HepG2 (cell line): ENCODE measurements around the gene GRM8.

Experiments used
- EZH2 ChIP-seq: conservative IDR thresholded peaks from 2 replicates; pipeline ENCODE4 v1.6.1; 2012; ENCODE audit warnings: mild to moderate bottlenecking, low read depth, low read length, moderate library complexity
- GTF2F1 ChIP-seq: fragments of 150-350 bp; IDR thresholded peaks from 2 replicates; pipeline ENCODE4 v1.6.1; 2014; ENCODE audit warnings: low read length
- NFATC3 ChIP-seq: sonication (generic); formaldehyde crosslinking; IDR thresholded peaks from 2 replicates; pipeline ENCODE4 v1.5.1; 2020; ENCODE audit warnings: mild to moderate bottlenecking, missing genetic modification reagents
- REL ChIP-seq: sonication (generic); formaldehyde crosslinking; conservative IDR thresholded peaks from 2 replicates; pipeline ENCODE4 v1.8.0; 2022; ENCODE audit warnings: mild to moderate bottlenecking, missing genetic modification reagents, moderate library complexity
- RORA ChIP-seq: sonication (generic); formaldehyde crosslinking; IDR thresholded peaks from 2 replicates; pipeline ENCODE4 v1.5.0; 2020; ENCODE audit warnings: mild to moderate bottlenecking, missing genetic modification reagents, moderate library complexity
- ZNF501 ChIP-seq: sonication (generic); formaldehyde crosslinking; IDR thresholded peaks from 2 replicates; pipeline ENCODE4 v1.5.1; 2020; ENCODE audit warnings: mild to moderate bottlenecking, moderate library complexity, missing genetic modification reagents
- TF ChIP-seq, protein P1 (sequence below): sonication (generic); formaldehyde crosslinking; IDR thresholded peaks from 2 replicates; pipeline ENCODE4 v1.4.0; 2020; ENCODE audit warnings: missing genetic modification reagents
- TF ChIP-seq, protein P2 (sequence below): sonication (generic); formaldehyde crosslinking; IDR thresholded peaks from 2 replicates; pipeline ENCODE4 v1.5.0; 2020; ENCODE audit warnings: mild to moderate bottlenecking, missing genetic modification reagents, moderate library complexity
- TF ChIP-seq, protein P3 (sequence below): sonication (generic); formaldehyde crosslinking; IDR thresholded peaks from 2 replicates; pipeline ENCODE4 v1.5.0; 2020; ENCODE audit warnings: missing genetic modification reagents

DNA sequence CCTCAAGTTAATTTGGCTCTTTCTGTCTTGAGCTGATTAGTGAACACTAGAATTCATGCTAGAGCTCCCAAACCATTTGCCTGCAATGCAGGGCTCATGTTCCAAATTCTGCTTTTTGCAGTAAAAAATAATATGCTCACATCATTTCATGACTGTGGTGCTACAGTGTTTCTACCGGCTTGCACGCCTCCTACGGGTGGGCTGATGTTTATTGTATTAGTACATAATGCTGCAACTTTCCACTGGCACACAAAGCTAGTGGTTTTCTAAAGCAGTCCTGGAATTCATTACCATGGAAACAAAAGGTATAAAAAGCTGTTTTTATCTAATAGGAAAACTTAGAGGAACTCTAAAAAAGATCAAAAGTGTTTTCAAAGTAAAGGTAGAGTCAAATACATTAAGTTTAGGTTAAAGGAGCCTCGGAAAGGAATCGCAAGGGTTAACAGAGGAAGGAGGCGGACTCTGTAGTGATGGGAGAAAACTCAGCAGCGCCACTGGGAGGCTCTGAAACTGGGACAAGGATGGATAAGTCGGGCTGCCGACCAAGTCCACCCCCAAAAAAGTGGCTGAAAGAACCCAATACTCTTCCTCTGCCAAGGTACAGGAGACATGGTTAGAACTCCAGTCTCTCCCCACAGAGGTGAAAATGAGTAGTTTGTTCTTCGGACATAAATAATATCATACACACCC lies 25.9 kb downstream of the GRM8 start:
- TF ChIP-seq ZNF501 (CRISPR knock-in tag): no peak
- no peak for TF ChIP-seq GTF2F1
- no peak for TF ChIP-seq NFATC3 (CRISPR knock-in tag)
- TF ChIP-seq EZH2: no peak
- TF ChIP-seq, protein P1, sequence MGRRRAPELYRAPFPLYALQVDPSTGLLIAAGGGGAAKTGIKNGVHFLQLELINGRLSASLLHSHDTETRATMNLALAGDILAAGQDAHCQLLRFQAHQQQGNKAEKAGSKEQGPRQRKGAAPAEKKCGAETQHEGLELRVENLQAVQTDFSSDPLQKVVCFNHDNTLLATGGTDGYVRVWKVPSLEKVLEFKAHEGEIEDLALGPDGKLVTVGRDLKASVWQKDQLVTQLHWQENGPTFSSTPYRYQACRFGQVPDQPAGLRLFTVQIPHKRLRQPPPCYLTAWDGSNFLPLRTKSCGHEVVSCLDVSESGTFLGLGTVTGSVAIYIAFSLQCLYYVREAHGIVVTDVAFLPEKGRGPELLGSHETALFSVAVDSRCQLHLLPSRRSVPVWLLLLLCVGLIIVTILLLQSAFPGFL: no peak
- TF ChIP-seq RORA (CRISPR knock-in tag): no peak
- TF ChIP-seq, protein P2, sequence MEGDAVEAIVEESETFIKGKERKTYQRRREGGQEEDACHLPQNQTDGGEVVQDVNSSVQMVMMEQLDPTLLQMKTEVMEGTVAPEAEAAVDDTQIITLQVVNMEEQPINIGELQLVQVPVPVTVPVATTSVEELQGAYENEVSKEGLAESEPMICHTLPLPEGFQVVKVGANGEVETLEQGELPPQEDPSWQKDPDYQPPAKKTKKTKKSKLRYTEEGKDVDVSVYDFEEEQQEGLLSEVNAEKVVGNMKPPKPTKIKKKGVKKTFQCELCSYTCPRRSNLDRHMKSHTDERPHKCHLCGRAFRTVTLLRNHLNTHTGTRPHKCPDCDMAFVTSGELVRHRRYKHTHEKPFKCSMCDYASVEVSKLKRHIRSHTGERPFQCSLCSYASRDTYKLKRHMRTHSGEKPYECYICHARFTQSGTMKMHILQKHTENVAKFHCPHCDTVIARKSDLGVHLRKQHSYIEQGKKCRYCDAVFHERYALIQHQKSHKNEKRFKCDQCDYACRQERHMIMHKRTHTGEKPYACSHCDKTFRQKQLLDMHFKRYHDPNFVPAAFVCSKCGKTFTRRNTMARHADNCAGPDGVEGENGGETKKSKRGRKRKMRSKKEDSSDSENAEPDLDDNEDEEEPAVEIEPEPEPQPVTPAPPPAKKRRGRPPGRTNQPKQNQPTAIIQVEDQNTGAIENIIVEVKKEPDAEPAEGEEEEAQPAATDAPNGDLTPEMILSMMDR (CRISPR knock-in tag): no peak
- no peak for TF ChIP-seq REL
- TF ChIP-seq, protein P3, sequence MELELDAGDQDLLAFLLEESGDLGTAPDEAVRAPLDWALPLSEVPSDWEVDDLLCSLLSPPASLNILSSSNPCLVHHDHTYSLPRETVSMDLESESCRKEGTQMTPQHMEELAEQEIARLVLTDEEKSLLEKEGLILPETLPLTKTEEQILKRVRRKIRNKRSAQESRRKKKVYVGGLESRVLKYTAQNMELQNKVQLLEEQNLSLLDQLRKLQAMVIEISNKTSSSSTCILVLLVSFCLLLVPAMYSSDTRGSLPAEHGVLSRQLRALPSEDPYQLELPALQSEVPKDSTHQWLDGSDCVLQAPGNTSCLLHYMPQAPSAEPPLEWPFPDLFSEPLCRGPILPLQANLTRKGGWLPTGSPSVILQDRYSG (CRISPR knock-in tag): no peak
